ENCODE data around the gene COA8. TPM values are rescaled to one million over a fixed set of nuclear protein-coding genes. Genes with fewer than 3 reads are reported as not detected.

The COA8 gene
- total and polyA plus RNA-seq, 2 of the 13 experiments (the other 11 are each of a cell fraction or from before 2014, with no cell fraction given) = 10.9 to 25.1 TPM

DNA sequence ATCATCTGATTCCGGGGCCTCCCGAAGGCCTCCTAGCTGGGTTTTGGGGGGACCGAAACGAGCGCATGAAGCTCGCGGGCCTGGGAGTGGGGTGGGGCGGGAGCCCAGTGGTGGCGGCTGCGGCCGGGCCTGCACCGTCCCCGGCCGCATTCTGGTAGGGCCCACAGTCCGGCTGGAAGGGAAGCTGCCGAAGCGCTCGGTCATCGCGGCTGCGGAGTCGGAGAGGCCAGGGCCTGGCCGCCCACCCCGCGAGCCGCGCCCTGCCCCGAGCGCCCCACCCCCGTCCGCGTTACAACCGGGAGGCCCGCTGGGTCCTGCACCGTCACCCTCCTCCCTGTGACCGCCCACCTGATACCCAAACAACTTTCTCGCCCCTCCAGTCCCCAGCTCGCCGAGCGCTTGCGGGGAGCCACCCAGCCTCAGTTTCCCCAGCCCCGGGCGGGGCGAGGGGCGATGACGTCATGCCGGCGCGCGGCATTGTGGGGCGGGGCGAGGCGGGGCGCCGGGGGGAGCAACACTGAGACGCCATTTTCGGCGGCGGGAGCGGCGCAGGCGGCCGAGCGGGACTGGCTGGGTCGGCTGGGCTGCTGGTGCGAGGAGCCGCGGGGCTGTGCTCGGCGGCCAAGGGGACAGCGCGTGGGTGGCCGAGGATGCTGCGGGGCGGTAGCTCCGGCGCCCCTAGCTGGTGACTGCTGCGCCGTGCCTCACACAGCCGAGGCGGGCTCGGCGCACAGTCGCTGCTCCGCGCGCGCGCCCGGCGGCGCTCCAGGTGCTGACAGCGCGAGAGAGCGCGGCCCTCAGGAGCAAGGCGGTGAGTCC is 66.1 kb downstream of the COA8 start, which contains the start of gene KLC1 (continued):
- TF ChIP-seq MAFF (IDR thresholded peaks at IDR 0.05; ENCODE audit: low read depth, low read length) (no peak), POLR2G (IDR thresholded peaks at IDR 0.05; ENCODE audit: low read depth, low read length) (peak; percentile 77), KLF16 (CRISPR knock-in tag; IDR thresholded peaks at IDR 0.05) (peak in 1 of 2 experiments; percentile 23; a peak in 1 of 4 replicates), SNAPC4 (CRISPR knock-in tag; IDR thresholded peaks at IDR 0.05) (0 out of 2 replicates have a peak, but pooled peaks have one; percentile 36), ZNF225 (CRISPR knock-in tag; IDR thresholded peaks at IDR 0.05) (0 out of 2 replicates have a peak, but pooled peaks have one; percentile 24), ZBTB7B (CRISPR knock-in tag; IDR thresholded peaks at IDR 0.05) (no peak), ZMAT5 (CRISPR knock-in tag; IDR thresholded peaks at IDR 0.05; ENCODE audit: borderline replicate concordance, low read depth) (no peak), ATAD3A (CRISPR knock-in tag; IDR thresholded peaks at IDR 0.05) (no peak), TBP (CRISPR knock-in tag; IDR thresholded peaks at IDR 0.05) (no peak), KLF15 (CRISPR knock-in tag; IDR thresholded peaks at IDR 0.05; ENCODE audit: borderline replicate concordance) (no peak), ZNF839 (CRISPR knock-in tag; IDR thresholded peaks at IDR 0.05; ENCODE audit: borderline replicate concordance) (no peak), ZBTB7A (CRISPR knock-in tag; IDR thresholded peaks at IDR 0.05) (no peak), ZNF720 (CRISPR knock-in tag; IDR thresholded peaks at IDR 0.05) (no peak), ZNF552 (CRISPR knock-in tag; IDR thresholded peaks at IDR 0.05; ENCODE audit: borderline replicate concordance) (no peak), ZNF597 (CRISPR knock-in tag; IDR thresholded peaks at IDR 0.05) (no peak), ZIK1 (CRISPR knock-in tag; IDR thresholded peaks at IDR 0.05; ENCODE audit: borderline replicate concordance, low read depth) (no peak; the same call in 1 of the 2 replicates), ZNF180 (CRISPR knock-in tag; IDR thresholded peaks at IDR 0.05; ENCODE audit: borderline replicate concordance, low read depth) (0 out of 2 replicates have a peak, but pooled peaks have one; percentile 27), JDP2 (CRISPR knock-in tag; IDR thresholded peaks at IDR 0.05; ENCODE audit: borderline replicate concordance) (no peak)
- TF ChIP-seq, protein P1, sequence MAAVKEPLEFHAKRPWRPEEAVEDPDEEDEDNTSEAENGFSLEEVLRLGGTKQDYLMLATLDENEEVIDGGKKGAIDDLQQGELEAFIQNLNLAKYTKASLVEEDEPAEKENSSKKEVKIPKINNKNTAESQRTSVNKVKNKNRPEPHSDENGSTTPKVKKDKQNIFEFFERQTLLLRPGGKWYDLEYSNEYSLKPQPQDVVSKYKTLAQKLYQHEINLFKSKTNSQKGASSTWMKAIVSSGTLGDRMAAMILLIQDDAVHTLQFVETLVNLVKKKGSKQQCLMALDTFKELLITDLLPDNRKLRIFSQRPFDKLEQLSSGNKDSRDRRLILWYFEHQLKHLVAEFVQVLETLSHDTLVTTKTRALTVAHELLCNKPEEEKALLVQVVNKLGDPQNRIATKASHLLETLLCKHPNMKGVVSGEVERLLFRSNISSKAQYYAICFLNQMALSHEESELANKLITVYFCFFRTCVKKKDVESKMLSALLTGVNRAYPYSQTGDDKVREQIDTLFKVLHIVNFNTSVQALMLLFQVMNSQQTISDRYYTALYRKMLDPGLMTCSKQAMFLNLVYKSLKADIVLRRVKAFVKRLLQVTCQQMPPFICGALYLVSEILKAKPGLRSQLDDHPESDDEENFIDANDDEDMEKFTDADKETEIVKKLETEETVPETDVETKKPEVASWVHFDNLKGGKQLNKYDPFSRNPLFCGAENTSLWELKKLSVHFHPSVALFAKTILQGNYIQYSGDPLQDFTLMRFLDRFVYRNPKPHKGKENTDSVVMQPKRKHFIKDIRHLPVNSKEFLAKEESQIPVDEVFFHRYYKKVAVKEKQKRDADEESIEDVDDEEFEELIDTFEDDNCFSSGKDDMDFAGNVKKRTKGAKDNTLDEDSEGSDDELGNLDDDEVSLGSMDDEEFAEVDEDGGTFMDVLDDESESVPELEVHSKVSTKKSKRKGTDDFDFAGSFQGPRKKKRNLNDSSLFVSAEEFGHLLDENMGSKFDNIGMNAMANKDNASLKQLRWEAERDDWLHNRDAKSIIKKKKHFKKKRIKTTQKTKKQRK (IDR thresholded peaks at IDR 0.05; ENCODE audit: low read length) = no peak

All from HepG2 (cell line).